GM18511 (cell line): Measurements from ENCODE around the gene SNTB2.
A peak's percentile ranks its signal among the peaks of the same experiment; 100 is the strongest.
"Not testable (repeated sequence)": the region's sequence is repeated elsewhere in the genome, so short reads cannot be mapped to it uniquely, and the experiment has no call there.

ENCODE experiments used
- ATAC-seq: cut with Tn5 transposase; IDR thresholded peaks from one replicate; pipeline ENCODE4 v1.9.1; 2021; ENCODE audit warnings: mild to moderate bottlenecking, moderate library complexity; ENCODE audit not compliant: unreplicated experiment

SNTB2 gene

GRCh38 chr16:69277413-69277812 lies 90.4 kb downstream of the SNTB2 start:
- ATAC-seq = no peak

DNA sequence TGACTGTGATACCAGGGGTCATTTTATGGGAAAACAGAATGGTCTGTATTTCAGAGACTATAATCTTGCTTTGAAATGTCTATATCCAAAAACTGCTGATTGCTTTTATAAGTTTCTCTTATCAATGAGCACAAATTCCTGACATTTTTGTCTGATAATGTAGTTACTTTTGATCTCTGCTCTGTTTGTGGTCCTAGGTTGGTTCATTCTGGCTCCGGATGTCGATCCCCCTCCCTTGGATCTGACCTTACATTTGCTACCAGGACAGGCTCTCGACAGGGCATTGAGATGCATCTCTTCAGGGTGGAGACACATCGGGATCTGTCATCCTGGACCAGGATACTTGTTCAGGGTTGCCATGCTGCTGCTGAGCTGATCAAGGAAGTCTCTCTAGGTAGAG lies 96.9 kb downstream of the SNTB2 start:
- ATAC-seq = no peak

DNA sequence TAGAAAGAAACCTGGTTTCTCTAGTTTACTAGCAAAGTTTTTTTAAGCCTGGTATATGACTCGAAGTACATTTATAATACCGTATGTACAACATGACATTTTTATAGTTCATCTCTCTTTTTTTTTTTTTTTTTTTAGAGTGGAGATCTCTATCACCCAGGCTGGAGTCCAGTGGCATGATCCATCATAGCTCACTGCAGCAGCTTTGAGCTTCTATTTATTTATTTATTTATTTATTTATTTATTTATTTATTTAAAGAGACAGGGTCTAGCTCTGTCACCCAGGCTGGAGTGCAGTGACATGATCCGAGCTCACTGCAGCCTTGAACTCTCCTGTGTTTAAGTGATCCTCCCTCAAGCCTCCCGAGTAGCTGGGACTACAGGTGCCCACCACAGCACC lies 98.3 kb downstream of the SNTB2 start:
- ATAC-seq = no peak

DNA sequence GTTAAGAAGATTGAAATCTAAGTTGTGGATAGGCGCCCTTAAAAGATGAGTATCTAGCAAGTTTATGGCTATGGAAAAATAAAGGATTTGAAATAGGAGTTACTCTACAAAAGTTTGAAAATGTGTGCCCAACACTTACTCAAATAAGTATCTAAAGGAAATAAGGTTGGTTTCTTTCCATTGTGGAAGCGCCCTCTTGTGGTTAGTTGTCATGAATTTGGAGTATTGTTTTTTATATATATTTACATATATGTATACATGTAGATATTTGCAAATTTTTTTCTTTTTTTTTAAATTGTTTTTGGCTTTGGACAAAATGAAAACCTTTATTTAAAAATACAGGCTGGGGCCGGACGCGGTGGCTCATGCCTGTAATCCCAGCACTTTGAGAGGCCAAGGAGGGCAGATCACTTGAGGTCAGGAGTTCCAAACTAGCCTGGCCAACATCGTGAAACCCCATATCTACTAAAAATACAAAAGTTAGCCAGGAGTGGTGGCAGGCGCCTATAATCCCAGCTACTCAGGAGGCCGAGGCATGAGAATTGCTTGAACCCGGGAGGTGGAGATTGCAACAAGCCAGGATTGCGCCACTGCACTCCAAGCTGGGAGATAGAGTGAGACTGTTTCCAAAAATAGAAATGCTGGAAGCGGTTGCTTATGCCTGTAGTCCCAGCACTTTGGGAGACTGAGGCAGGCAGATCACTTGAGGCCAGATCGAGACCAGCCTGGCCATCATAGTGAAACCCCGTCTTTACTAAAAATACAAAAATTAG lies 100.2 kb downstream of the SNTB2 start:
- ATAC-seq = no peak

DNA sequence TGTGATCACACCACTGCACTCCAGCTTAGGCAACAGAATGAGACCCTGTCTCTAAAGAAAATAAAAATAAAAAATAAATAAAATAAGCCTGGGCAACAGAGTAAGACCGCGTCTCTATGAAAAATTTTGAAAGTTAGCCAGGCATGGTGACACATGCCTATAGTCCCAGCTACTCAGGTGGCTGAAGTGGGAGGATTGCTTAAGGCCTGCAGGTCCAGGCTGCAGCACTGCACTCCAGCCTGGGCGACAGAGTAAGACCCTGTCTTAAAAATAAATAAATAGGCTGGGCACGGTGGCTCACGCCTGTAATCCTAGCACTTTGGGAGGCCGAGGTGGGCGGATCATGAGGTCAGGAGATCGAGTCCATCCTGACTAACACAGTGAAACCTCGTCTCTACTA lies 104.7 kb downstream of the SNTB2 start:
- ATAC-seq = not testable (repeated sequence)

DNA sequence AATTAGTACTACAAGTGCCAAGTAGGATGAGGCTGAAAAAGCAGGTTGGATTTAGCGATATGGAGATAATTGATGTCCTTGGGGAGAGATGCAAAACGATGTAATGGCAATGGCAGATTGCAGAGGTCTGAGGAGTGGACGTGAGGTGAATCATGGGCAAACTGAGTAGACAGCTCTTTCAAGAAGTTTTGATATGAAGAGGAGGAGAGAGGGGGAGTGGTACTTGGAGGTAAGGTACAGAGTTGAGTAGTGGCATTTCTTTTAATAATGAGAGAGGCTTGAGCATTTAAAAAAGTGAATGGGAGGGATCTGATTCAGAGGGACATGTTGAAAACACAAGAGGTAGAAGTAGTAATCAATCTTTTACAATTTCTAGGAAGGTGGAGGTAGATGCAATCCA lies 106.4 kb downstream of the SNTB2 start:
- no peak for ATAC-seq

GRCh38 chr16:69294051-69294450 lies 107.1 kb downstream of the SNTB2 start:
- ATAC-seq = no peak

DNA sequence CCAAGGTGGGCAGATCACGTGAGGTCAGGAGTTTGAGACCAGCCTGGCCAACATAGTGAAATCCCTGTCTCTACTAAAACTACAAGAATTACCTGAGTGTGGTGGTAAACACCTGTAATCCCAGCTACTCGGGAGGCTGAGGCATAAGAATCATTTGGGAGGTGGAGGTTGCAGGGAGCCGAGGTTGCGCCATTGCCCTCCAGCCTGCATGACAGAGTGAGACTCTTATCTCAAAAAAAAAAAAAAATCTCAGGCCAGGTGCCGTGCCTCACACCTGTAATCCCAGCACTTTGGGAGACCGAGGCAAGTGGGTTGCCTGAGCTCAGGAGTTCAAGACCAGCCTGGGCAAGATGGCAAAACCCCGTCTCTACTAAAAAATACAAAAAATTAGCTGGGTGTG lies 109.8 kb downstream of the SNTB2 start:
- not testable (repeated sequence) for ATAC-seq

- no peak for ATAC-seq
Measured at GRCh38 chr16:69298261-69298660, 111.3 kb downstream of the SNTB2 start.

- no peak for ATAC-seq
Measured at GRCh38 chr16:69301187-69301586, 114.2 kb downstream of the SNTB2 start.

DNA sequence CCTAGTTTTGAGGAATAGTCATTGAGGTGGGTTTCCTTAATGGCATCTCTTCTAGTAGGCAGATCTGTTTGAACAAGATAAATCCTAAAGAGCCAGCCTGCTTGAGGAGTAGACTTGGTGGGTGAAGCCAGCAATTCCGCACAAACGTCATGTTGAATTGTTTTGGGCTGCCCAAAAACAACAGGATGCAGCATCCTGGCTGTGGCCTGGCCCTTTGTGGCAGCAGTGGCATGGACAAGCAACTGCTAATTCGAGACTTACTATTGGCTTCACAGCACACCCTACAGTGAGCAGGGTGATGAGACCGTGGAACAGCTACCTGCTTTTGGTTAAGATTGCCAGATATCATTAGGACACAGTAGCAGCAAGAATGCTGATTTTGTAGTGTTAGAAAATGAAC lies 114.9 kb downstream of the SNTB2 start:
- ATAC-seq = no peak

DNA sequence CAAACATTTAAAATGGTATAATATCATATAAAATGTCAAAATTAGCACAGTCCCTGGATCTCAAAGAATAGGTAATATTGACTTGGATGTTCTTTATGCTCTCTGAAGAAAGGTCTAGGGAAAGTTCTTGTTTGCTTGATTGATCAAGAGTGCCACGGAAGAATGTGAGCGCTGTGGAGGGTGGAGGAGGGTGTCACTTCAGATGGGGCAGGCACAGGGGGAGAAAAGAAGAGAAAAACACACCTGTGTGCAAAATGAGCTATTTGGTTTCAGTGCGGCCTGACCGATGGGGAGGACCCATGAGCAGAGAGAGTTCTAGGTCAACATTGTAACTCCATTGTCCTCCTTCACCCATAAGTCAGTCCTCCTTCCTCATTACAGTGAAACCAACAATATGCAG lies 115.3 kb downstream of the SNTB2 start:
- ATAC-seq = no peak

GRCh38 chr16:69306031-69306430 lies 119.1 kb downstream of the SNTB2 start:
- no peak for ATAC-seq

DNA sequence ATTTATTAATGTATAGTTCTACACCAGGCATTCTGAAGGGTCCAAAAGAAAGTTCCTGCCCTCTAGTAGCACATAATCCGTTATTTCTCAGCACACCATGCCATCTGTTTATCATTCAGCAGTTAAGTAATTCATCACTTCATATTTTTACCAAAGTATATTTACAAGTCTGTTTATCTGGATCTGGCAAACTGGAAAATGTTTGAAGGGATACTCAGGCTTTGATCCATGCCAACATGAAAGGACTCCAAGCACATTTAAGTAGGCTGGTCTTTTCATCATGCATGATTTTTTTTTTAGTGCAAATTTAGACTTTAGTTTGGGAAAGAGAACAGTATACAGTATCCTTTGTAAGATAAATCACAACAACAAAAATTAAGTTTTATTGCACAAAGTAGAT lies 120.1 kb downstream of the SNTB2 start:
- ATAC-seq = no peak

DNA sequence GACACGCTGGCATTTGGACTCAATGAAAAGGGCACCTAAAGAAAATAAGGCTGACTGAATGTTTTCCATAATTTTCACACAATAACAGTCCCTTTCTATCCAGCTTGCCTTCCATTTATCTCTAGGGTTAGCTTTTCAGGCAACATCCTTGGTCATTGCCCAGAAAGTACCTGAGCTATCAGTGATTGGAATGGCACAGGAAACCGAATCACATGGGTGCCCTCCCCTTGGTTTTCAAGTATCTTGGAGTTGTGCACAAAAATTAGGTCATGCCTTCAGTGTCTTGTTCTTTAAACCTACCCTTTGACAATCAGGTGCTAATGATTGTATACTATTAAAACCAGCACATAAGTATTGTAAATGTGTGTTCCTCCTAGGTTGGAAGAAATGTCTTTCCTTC lies 120.9 kb downstream of the SNTB2 start:
- no peak for ATAC-seq

GRCh38 chr16:69309316-69309715 lies 122.4 kb downstream of the SNTB2 start:
- no peak for ATAC-seq

GRCh38 chr16:69310653-69311532 lies 123.9 kb downstream of the SNTB2 start, which contains the start of gene VPS4A:
Gene VPS4A (plus strand): TSS chr16:69311350. CDS start chr16:69311512, 162 bp downstream.
- peak; percentile 92 for ATAC-seq

DNA sequence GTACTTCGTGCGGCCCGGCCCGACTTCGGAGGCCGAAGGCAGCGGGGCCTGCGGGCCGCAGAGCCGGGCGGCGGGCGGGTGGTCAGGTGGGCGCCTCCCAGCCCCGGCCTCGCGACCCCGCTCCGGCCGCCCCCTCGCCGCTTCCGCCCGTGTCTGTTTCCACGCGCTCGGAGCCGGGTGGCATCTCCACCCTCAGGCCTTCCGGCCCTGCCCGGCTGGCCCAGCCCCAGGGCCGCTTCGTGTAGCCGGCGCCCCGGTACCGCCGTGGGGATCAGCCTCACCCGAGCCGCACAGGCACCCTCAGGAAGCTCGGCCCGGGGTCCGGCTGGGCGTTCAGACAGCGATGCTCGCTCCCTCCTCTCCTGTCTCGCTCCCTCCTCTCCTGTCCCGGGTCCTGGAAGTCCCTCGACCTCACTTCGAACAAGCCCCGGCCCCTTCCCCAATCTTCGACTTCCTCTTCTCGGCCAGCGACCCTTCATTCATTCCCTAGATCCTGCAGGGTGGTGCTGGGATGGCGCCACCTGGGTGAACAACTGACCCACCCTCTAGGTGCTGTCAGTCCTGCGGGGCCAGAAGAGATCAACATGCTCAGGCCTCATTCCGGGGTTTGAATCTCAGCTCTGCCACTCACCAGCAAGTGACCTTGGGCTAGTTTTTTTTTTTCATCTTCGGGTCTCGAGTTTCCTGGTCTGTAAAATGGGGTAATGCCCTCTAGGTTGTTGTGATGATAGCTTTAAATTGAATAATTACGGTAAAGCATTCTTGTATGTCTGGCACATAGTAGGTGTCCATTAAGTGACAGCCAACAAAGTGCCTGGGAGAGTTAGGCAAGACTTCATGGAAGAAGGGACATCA lies 124.8 kb downstream of the SNTB2 start:
- ATAC-seq = peak; percentile 66

DNA sequence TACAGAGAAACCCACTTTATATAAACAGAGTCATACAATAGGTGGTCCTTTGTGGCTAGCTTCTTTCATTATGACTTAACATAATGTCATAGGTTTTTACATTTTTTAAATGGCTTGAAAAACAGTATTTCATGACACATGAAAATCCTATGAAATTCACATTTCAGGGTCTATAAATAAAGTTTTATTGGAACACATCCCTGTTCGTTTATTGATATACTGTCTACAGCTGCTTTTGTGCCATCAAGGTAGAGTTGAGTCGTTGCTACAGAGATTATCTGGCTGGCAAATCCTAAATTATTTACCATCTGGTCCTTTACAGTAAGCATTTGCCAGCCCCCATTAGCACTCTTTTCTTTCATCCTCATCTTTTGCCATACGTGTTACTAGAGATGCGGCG lies 126.5 kb downstream of the SNTB2 start:
- no peak for ATAC-seq

- no peak for ATAC-seq
Measured at GRCh38 chr16:69314534-69314933, 127.6 kb downstream of the SNTB2 start.
